ENCODE measurements around the gene QSOX1. TPM values are rescaled to one million over a fixed set of nuclear protein-coding genes. Genes with fewer than 3 reads are reported as not detected.

Gene QSOX1
- total and polyA plus RNA-seq, 9 of the 15 experiments (the other 6 are each of a cell fraction or from before 2014, with no cell fraction given), result 4.0 to 53.1 (median 15.0) TPM

DNA sequence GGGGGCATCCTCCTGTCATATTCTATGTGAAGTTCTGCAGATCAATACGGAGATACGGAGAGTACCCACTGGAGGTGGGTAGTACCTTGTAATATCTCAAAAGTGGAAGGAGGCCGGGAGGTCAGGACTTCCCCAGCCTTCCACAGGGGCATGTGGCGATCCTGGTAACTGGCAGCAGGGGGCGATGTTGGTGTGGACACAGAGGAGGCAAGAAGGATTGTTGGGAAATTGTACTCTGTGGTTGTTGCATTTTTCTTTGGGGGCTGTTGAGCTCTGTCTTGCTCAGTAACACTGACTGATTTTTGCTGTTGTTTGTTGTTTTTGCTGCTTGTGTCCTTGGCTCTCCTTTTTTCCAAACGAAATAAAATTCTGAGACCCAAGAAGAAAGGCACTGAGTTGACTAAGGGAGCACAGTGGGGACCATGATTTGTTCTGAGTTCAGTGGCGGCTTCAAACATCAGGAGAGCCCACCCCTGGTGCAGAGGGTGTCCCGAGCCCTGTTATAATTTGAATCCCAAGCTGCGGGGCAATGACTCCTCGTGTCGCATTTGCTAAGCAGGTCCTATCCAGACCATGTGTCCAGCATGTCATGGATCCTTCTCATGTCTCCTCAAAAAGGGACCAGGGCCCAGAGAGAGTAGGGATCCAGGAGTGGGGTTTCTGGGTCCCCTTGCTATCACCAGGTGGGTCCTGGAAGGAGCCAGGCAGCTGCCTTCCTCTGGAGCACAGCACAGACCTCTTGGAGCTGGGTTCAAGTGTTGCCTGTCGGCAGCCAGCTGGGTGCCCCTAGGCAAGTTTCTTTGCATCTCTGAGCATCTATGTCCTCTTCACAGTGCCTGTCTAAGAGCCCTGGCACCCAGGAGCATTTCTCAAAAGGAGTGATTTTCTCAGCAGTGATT lies 98.2 kb downstream of the QSOX1 start (continued):
- peak; percentile 35; the same call in 1 of the 2 replicates for TF ChIP-seq DPF2 (IDR thresholded peaks at IDR 0.05)
- 0 out of 2 replicates have a peak, but pooled peaks have one; percentile 11 for TF ChIP-seq NFIC (IDR thresholded peaks at IDR 0.05)
- 0 out of 2 replicates have a peak, but pooled peaks have one; percentile 21 for TF ChIP-seq HDAC2 (IDR thresholded peaks at IDR 0.05)
- TF ChIP-seq SPI1 (IDR thresholded peaks at IDR 0.05; ENCODE audit: borderline replicate concordance, low read depth, low read length), result peak; percentile 69
- TF ChIP-seq NBN (IDR thresholded peaks at IDR 0.05; ENCODE audit: low read depth), result peak; percentile 70
- no peak for TF ChIP-seq MBD2 (IDR thresholded peaks at IDR 0.05; ENCODE audit: borderline replicate concordance, low read depth)
- TF ChIP-seq NR2C1 (IDR thresholded peaks at IDR 0.05), result no peak
- no peak for TF ChIP-seq NR2C1 (tag; IDR thresholded peaks at IDR 0.05)
- TF ChIP-seq HMGN3 (IDR thresholded peaks at IDR 0.05; ENCODE audit: borderline replicate concordance, extremely low read depth, insufficient read length, low read depth, low read length), result no peak
- TF ChIP-seq CREB1 (IDR thresholded peaks at IDR 0.05), result no peak
- no peak for TF ChIP-seq CREB1 (CRISPR knock-in tag; IDR thresholded peaks at IDR 0.05)
- TF ChIP-seq, protein P1, sequence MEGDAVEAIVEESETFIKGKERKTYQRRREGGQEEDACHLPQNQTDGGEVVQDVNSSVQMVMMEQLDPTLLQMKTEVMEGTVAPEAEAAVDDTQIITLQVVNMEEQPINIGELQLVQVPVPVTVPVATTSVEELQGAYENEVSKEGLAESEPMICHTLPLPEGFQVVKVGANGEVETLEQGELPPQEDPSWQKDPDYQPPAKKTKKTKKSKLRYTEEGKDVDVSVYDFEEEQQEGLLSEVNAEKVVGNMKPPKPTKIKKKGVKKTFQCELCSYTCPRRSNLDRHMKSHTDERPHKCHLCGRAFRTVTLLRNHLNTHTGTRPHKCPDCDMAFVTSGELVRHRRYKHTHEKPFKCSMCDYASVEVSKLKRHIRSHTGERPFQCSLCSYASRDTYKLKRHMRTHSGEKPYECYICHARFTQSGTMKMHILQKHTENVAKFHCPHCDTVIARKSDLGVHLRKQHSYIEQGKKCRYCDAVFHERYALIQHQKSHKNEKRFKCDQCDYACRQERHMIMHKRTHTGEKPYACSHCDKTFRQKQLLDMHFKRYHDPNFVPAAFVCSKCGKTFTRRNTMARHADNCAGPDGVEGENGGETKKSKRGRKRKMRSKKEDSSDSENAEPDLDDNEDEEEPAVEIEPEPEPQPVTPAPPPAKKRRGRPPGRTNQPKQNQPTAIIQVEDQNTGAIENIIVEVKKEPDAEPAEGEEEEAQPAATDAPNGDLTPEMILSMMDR (IDR thresholded peaks at IDR 0.05 in 2 of 3, conservative IDR thresholded peaks at IDR 0.05 in 1 of 3; ENCODE audit: insufficient read depth in 2 of 3, low read depth in 1 of 3, low read length in 3 of 3), result peak; percentile 96 to 99 (median 98)
- TF ChIP-seq CEBPB (tag; IDR thresholded peaks at IDR 0.05), result peak; percentile 87
- no peak for TF ChIP-seq CEBPG (CRISPR knock-in tag; IDR thresholded peaks at IDR 0.05)
- peak in 1 of 2 experiments; percentile 62; a peak in 3 of 4 replicates for TF ChIP-seq CEBPG (tag; conservative IDR thresholded peaks at IDR 0.05 in 1 of 2, IDR thresholded peaks at IDR 0.05 in 1 of 2)
- peak in 1 of 2 experiments; percentile 45; a peak in 1 of 3 replicates for TF ChIP-seq CBX3 (IDR thresholded peaks at IDR 0.05; ENCODE audit: borderline replicate concordance in 1 of 2, low read length in 2 of 2)
- 0 out of 4 replicates have a peak, but pooled peaks of 1 of the 2 experiments have one; percentile 27 for TF ChIP-seq HDAC1 (IDR thresholded peaks at IDR 0.05)
- TF ChIP-seq SMARCA5 (IDR thresholded peaks at IDR 0.05), result peak; percentile 77
- TF ChIP-seq, protein P2, sequence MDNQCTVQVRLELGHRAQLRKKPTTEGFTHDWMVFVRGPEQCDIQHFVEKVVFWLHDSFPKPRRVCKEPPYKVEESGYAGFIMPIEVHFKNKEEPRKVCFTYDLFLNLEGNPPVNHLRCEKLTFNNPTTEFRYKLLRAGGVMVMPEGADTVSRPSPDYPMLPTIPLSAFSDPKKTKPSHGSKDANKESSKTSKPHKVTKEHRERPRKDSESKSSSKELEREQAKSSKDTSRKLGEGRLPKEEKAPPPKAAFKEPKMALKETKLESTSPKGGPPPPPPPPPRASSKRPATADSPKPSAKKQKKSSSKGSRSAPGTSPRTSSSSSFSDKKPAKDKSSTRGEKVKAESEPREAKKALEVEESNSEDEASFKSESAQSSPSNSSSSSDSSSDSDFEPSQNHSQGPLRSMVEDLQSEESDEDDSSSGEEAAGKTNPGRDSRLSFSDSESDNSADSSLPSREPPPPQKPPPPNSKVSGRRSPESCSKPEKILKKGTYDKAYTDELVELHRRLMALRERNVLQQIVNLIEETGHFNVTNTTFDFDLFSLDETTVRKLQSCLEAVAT (IDR thresholded peaks at IDR 0.05), result peak; percentile 39 to 75; a peak in 2 of 4 replicates
- no peak for TF ChIP-seq PHF8 (IDR thresholded peaks at IDR 0.05; ENCODE audit: borderline replicate concordance, low read length)
- TF ChIP-seq HDGF (IDR thresholded peaks at IDR 0.05), result peak; percentile 78; the same call in 1 of the 2 replicates
- TF ChIP-seq CC2D1A (IDR thresholded peaks at IDR 0.05), result peak; percentile 88
- TF ChIP-seq ZNF134 (CRISPR knock-in tag; conservative IDR thresholded peaks at IDR 0.05), result no peak
- TF ChIP-seq, protein P3, sequence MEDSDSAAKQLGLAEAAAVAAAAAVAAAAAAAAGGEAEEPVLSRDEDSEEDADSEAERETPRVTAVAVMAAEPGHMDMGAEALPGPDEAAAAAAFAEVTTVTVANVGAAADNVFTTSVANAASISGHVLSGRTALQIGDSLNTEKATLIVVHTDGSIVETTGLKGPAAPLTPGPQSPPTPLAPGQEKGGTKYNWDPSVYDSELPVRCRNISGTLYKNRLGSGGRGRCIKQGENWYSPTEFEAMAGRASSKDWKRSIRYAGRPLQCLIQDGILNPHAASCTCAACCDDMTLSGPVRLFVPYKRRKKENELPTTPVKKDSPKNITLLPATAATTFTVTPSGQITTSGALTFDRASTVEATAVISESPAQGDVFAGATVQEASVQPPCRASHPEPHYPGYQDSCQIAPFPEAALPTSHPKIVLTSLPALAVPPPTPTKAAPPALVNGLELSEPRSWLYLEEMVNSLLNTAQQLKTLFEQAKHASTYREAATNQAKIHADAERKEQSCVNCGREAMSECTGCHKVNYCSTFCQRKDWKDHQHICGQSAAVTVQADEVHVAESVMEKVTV (CRISPR knock-in tag; IDR thresholded peaks at IDR 0.05), result peak; percentile 72
- peak in 1 of 2 experiments; percentile 75; a peak in 1 of 4 replicates for TF ChIP-seq FOXA3 (CRISPR knock-in tag; conservative IDR thresholded peaks at IDR 0.05 in 1 of 2, IDR thresholded peaks at IDR 0.05 in 1 of 2)

All from K562 (cell line).